Right cardiac atrium (tissue), 5 donors: ENCODE measurements around the gene SLC35G6. TPM values are rescaled to one million over a fixed set of nuclear protein-coding genes. Genes with fewer than 3 reads are reported as not detected.
A peak's percentile ranks its signal among the peaks of the same experiment; 100 is the strongest.

ENCODE experiments used
- ATAC-seq, 2 donors: fragments of 200-7000 bp; cut with Tn5 transposase; one replicate each; pipeline versions ENCODE4 v1.8.0 to v1.9.1; 2020; ENCODE audit warnings: moderate library complexity in 2 of 2, mild to moderate bottlenecking in 1 of 2
- DNase-seq, 3 donors: peaks; one replicate each; pipeline ENCODE4 v3.0.0-alpha.2; 2020
- H3K27ac ChIP-seq: one replicate; pipeline ENCODE4 v1.5.1; 2013; ENCODE audit warnings: mild to moderate bottlenecking, low read length, control low read depth, moderate library complexity
- H3K27me3 ChIP-seq: one replicate; pipeline ENCODE4 v1.6.1; 2013; ENCODE audit not compliant: control insufficient read depth, insufficient read depth
- H3K4me1 ChIP-seq: one replicate; pipeline ENCODE4 v1.6.1; 2013; ENCODE audit warnings: low read length; ENCODE audit not compliant: control insufficient read depth, insufficient read depth
- H3K4me3 ChIP-seq: one replicate; pipeline ENCODE4 v1.5.1; 2013; ENCODE audit warnings: low read length, control low read depth
- H3K9me3 ChIP-seq: one replicate; pipeline ENCODE4 v1.6.1; 2013; ENCODE audit warnings: low read length; ENCODE audit not compliant: control insufficient read depth
- WGBS: extraction: QIAGEN DNeasy Blood & Tissue Kit; methylation state at CpG from one replicate; pipeline ENCODE4 v1.1.7; 2013; 5-methylcytosine and 5-hydroxymethylcytosine counted together
- intact Hi-C, 4 donors: fragments of 100-400 bp; cut with DNase I; formaldehyde crosslinking; loops; one replicate each; pipeline versions ENCODE4 v1.11.0 to v1.14.0; 2022 to 2023
- polyA plus RNA-seq: library from polyadenylated mRNA; stranded (reverse); fragments of 200-250 nt; gene quantifications from one replicate; pipeline ENCODE4 v1.2.3, GENCODE V29; 2013
- total RNA-seq, 4 donors: library from RNA; stranded (reverse); fragmentation: NEBNext Ultra II Directional; extraction: Animal tissue kit (Norgen Biotek cat#: 25700); gene quantifications; one replicate each; pipeline ENCODE4 v1.2.1, GENCODE V29; 2021
- donor health status: healthy with polysubstance abuse.
- donor health status: DM: no; HTN: yes; CAD: no.
- donor health status: DM: no; HTN: no; CAD: no.
- donor health status: DM: no; HTN: yes; CAD: no; lungs with severe emphysema.
- donor health status: DM: yes; HTN: yes; CAD: no.

The SLC35G6 gene
- total and polyA plus RNA-seq, 5 donors: not detected

- WGBS: 98% methylated on average over 1 of the region's 1 CpG
- no peak for ATAC-seq
- no peak for DNase-seq
- H3K27ac ChIP-seq: no peak overlapping the region
- H3K4me1 ChIP-seq: peaks cover 10% of the 10 kb centered on the region
- no peaks in the 10 kb centered on the region for H3K9me3 ChIP-seq
- H3K27me3 ChIP-seq: no peaks in the 10 kb centered on the region
- H3K4me3 ChIP-seq: no peak overlapping the region
- intact Hi-C loops: no loop called here
Observed at GRCh38 chr17:7491583-7491982, 10.3 kb downstream of the SLC35G6 start.

- no peaks in the 10 kb centered on the region for H3K9me3 ChIP-seq
- intact Hi-C loops: no loop called here
- no peak overlapping the region for H3K27ac ChIP-seq
- DNase-seq: no peak
- H3K27me3 ChIP-seq: no peaks in the 10 kb centered on the region
- no peak overlapping the region for H3K4me3 ChIP-seq
- WGBS: 90% methylated on average over 3 of the region's 3 CpGs
- ATAC-seq: no peak
- peaks cover 5% of the 10 kb centered on the region for H3K4me1 ChIP-seq
Observed at GRCh38 chr17:7493941-7494340, 12.7 kb downstream of the SLC35G6 start.

- Histone ChIP-seq H3K27ac (peak overlapping the region; percentile 53), H3K4me1 (peaks cover 5% of the 10 kb centered on the region), H3K4me3 (no peak overlapping the region), H3K9me3 (no peaks in the 10 kb centered on the region), H3K27me3 (no peaks in the 10 kb centered on the region)
- intact Hi-C loops: no loop called here
- DNase-seq (no peak), ATAC-seq (peak; percentile 10 to 36)
- 86% methylated on average over 12 of the region's 12 CpGs for WGBS
Observed at GRCh38 chr17:7495906-7496434, 14.7 kb downstream of the SLC35G6 start.

GRCh38 chr17:7496470-7497183, 15.4 kb downstream of the SLC35G6 start:
- H3K9me3 ChIP-seq: no peaks in the 10 kb centered on the region
- peak; percentile 61 to 89 for ATAC-seq
- peaks cover 5% of the 10 kb centered on the region for H3K4me1 ChIP-seq
- peak in 2 of 3 donors; percentile 48 to 74 for DNase-seq
- 71% methylated on average over 20 of the region's 20 CpGs for WGBS
- H3K4me3 ChIP-seq: no peak overlapping the region
- intact Hi-C loops: no loop called here
- H3K27me3 ChIP-seq: no peaks in the 10 kb centered on the region
- peak overlapping the region; percentile 49 for H3K27ac ChIP-seq

GRCh38 chr17:7497228-7497627, 16.0 kb downstream of the SLC35G6 start:
- Histone ChIP-seq H3K4me1 (peaks cover 5% of the 10 kb centered on the region), H3K27me3 (no peaks in the 10 kb centered on the region), H3K9me3 (no peaks in the 10 kb centered on the region), H3K27ac (peak overlapping the region; percentile 25), H3K4me3 (no peak overlapping the region)
- 72% methylated on average over 10 of the region's 10 CpGs for WGBS
- intact Hi-C loops: no loop called here
- ATAC-seq (peak; percentile 23 to 80), DNase-seq (peak in 2 of 3 donors; percentile 55)

- Histone ChIP-seq H3K4me1 (peaks cover 5% of the 10 kb centered on the region), H3K27me3 (no peaks in the 10 kb centered on the region), H3K4me3 (no peak overlapping the region), H3K27ac (no peak overlapping the region), H3K9me3 (no peaks in the 10 kb centered on the region)
- WGBS: 90% methylated on average over 14 of the region's 14 CpGs
- ATAC-seq: no peak
- DNase-seq: no peak
- intact Hi-C loops: no loop called here
Observed at GRCh38 chr17:7497636-7498035, 16.4 kb downstream of the SLC35G6 start.

- H3K9me3 ChIP-seq: no peaks in the 10 kb centered on the region
- 87% methylated on average over 11 of the region's 11 CpGs for WGBS
- no peak for ATAC-seq
- DNase-seq: no peak
- no peak overlapping the region for H3K27ac ChIP-seq
- H3K27me3 ChIP-seq: no peaks in the 10 kb centered on the region
- intact Hi-C loops: no loop called here
- peaks cover 2% of the 10 kb centered on the region for H3K4me1 ChIP-seq
- no peak overlapping the region for H3K4me3 ChIP-seq
Observed at GRCh38 chr17:7499161-7499560, 17.9 kb downstream of the SLC35G6 start.

GRCh38 chr17:7501729-7502128, 20.5 kb downstream of the SLC35G6 start:
- Histone ChIP-seq H3K4me1 (no peaks in the 10 kb centered on the region), H3K4me3 (no peak overlapping the region), H3K9me3 (no peaks in the 10 kb centered on the region), H3K27ac (no peak overlapping the region), H3K27me3 (no peaks in the 10 kb centered on the region)
- no peak for DNase-seq
- intact Hi-C loops: no loop called here
- no peak for ATAC-seq
- 83% methylated on average over 14 of the region's 14 CpGs for WGBS

GRCh38 chr17:7502171-7502847, 21.1 kb downstream of the SLC35G6 start:
- Histone ChIP-seq H3K27me3 (no peaks in the 10 kb centered on the region), H3K4me3 (no peak overlapping the region), H3K4me1 (no peaks in the 10 kb centered on the region), H3K27ac (no peak overlapping the region), H3K9me3 (no peaks in the 10 kb centered on the region)
- intact Hi-C loops: no loop called here
- WGBS: 91% methylated on average over 20 of the region's 20 CpGs
- ATAC-seq (peak in 1 of 2 donors; percentile 7), DNase-seq (no peak)

- 85% methylated on average over 14 of the region's 14 CpGs for WGBS
- Histone ChIP-seq H3K4me3 (no peak overlapping the region), H3K9me3 (no peaks in the 10 kb centered on the region), H3K4me1 (no peaks in the 10 kb centered on the region), H3K27me3 (no peaks in the 10 kb centered on the region), H3K27ac (no peak overlapping the region)
- intact Hi-C loops: no loop called here
- ATAC-seq (no peak), DNase-seq (no peak)
Observed at GRCh38 chr17:7502987-7503386, 21.7 kb downstream of the SLC35G6 start.

- H3K4me3 ChIP-seq: no peak overlapping the region
- intact Hi-C loops: no loop called here
- no peak overlapping the region for H3K27ac ChIP-seq
- 94% methylated on average over 8 of the region's 8 CpGs for WGBS
- ATAC-seq (no peak), DNase-seq (no peak)
- no peaks in the 10 kb centered on the region for H3K4me1 ChIP-seq
- no peaks in the 10 kb centered on the region for H3K27me3 ChIP-seq
- no peaks in the 10 kb centered on the region for H3K9me3 ChIP-seq
Observed at GRCh38 chr17:7503521-7503920, 22.3 kb downstream of the SLC35G6 start.
